ENCODE data around the gene FMOD.

The FMOD gene

GRCh38 chr1:203360547-203361185, 9.7 kb upstream of the FMOD start:
- DNase-seq = peak; percentile 7

GRCh38 chr1:203359010-203359571, 8.2 kb upstream of the FMOD start:
- no peak for DNase-seq

- no peak for DNase-seq
These were observed 3.3 kb upstream of the FMOD start for GRCh38 chr1:203354246-203354645.

GRCh38 chr1:203353486-203353885, 2.6 kb upstream of the FMOD start:
- no peak for DNase-seq

- no peak for DNase-seq
These were observed 973 bp downstream of the FMOD start for GRCh38 chr1:203349773-203350524.

- no peak for DNase-seq
These were observed 1.8 kb downstream of the FMOD start for GRCh38 chr1:203349166-203349565.

- DNase-seq = no peak
These were observed 4.2 kb downstream of the FMOD start for GRCh38 chr1:203346769-203347102.

- peak; percentile 7 for DNase-seq
These were observed 4.7 kb downstream of the FMOD start for GRCh38 chr1:203346060-203346768.

GRCh38 chr1:203343956-203344754, 6.8 kb downstream of the FMOD start:
- no peak for DNase-seq

GRCh38 chr1:203342192-203342940, 8.6 kb downstream of the FMOD start:
- peak; percentile 63 for DNase-seq

GRCh38 chr1:203340112-203340790, 10.7 kb downstream of the FMOD start:
- DNase-seq = peak; percentile 87

- peak; percentile 58 for DNase-seq
These were observed 12.4 kb downstream of the FMOD start for GRCh38 chr1:203338335-203339036.

- no peak for DNase-seq
These were observed 14.8 kb downstream of the FMOD start for GRCh38 chr1:203336097-203336496.

- no peak for DNase-seq
These were observed 15.4 kb downstream of the FMOD start for GRCh38 chr1:203335503-203335902.

- DNase-seq = no peak
These were observed 19.7 kb downstream of the FMOD start for GRCh38 chr1:203331224-203331623.

GRCh38 chr1:203328714-203329122, 22.2 kb downstream of the FMOD start:
- peak; percentile 97 for DNase-seq

GRCh38 chr1:203327684-203328457, 23.1 kb downstream of the FMOD start:
- DNase-seq = peak; percentile 83

- DNase-seq = peak; percentile 96
These were observed 23.9 kb downstream of the FMOD start for GRCh38 chr1:203326830-203327683.
